ENCODE measurements around the gene KIAA1958. TPM values are rescaled to one million over a fixed set of nuclear protein-coding genes. Genes with fewer than 3 reads are reported as not detected.
"Not testable (repeated sequence)": the region's sequence is repeated elsewhere in the genome, so short reads cannot be mapped to it uniquely, and the experiment has no call there.

KIAA1958 gene
- total RNA-seq, 2 donors from 2014 or later, result 9.0 to 10.6 TPM

DNA sequence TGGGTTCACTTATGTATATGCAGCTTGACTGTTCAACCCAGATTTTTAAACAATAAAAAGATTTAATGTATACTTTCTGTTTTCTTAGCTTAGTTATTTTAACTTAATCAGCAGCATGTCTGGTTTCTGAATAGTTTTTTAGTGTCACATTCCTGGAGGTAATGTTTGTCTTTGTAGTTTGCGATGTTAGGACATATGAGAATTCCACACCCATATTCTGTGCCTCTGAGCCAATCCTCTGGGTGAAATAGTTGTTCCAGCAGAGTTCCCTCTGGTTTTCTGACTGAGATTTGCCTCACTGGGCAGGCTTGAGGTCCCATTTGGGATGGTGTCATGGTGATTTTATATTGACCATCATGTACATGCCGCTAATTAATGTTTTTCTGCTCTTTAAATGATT is 182.7 kb downstream of the KIAA1958 start:
- no peak overlapping the region for H3K27ac ChIP-seq
- intact Hi-C loops (cut with DNase I), result no loop called here
- no peak for TF ChIP-seq CTCF (IDR thresholded peaks at IDR 0.05)

DNA sequence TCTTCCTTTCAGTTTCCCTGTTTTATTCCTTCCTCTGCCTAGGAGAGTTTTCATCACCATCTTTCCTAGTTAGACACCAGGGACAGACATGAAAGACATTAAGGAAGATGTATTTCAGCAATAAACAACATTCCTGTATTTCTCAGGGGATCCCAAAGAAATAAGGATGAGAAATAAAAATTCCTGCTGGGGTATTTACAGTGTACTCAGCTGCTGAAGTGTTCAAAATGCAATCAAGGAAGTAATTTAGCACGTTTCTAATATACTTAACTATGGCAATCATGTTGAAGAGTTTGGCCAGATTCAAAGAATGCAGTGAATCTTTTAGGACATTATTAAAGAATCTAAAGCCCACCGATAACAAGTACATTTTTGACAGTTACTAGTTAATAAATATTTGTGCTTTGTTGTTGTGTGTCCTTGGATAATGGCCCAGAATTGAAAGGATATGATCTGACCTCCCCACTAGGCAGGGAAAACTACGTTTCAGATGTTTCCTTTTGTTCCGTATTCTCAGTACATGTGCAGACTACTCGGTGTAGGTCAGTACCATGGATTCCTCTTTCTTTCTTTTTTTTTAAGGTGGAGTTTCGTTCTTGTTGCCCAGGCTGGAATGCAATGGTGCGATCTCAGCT is 184.5 kb downstream of the KIAA1958 start:
- Histone ChIP-seq H3K4me3 (no peak overlapping the region), H3K36me3 (no peaks in the 10 kb centered on the region), H3K4me1 (no peaks in the 10 kb centered on the region), H3K27me3 (no peaks in the 10 kb centered on the region), H3K9me3 (no peaks in the 10 kb centered on the region), H3K9ac (ENCODE audit: low read depth in 2 of 2, low read length in 2 of 2) (no peak overlapping the region), H3K27ac (no peak overlapping the region)
- intact Hi-C loops (cut with DNase I), result no loop called here
- no peak for TF ChIP-seq CTCF (IDR thresholded peaks at IDR 0.05)
- DNase-seq, result no peak

More for the DNA sequence above, 182.7 kb downstream of the KIAA1958 start:
- H3K36me3 ChIP-seq, result no peaks in the 10 kb centered on the region
- DNase-seq, result no peak
- no peaks in the 10 kb centered on the region for H3K9me3 ChIP-seq
- H3K4me1 ChIP-seq, result no peaks in the 10 kb centered on the region
- no peak overlapping the region for H3K9ac ChIP-seq (ENCODE audit: low read depth in 2 of 2, low read length in 2 of 2)
- H3K27me3 ChIP-seq, result no peaks in the 10 kb centered on the region
- H3K4me3 ChIP-seq, result no peak overlapping the region

DNA sequence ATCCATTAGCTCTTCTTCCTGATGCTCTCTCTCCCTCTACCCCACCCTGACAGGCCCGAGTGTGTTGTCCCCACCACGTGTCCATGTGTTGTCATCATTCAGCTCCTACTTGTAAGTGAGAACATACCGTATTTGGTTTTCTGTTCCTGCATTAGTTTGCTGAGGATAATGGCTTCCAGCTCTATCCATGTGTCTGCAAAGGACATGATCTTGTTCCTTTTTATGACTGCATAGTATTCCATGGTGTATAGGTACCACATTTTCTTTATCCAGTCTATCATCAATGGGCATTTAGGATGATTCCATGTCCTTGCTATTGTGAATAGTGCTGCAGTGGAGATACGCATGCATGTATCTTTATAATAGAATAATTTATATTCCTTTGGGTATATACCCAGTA is 186.6 kb downstream of the KIAA1958 start:
- intact Hi-C loops (cut with DNase I); H3K27me3 ChIP-seq; H3K9me3 ChIP-seq; DNase-seq; H3K36me3 ChIP-seq; H3K4me3 ChIP-seq; H3K27ac ChIP-seq; H3K4me1 ChIP-seq; H3K9ac ChIP-seq (ENCODE audit: low read depth in 2 of 2, low read length in 2 of 2): not testable (repeated sequence)

DNA sequence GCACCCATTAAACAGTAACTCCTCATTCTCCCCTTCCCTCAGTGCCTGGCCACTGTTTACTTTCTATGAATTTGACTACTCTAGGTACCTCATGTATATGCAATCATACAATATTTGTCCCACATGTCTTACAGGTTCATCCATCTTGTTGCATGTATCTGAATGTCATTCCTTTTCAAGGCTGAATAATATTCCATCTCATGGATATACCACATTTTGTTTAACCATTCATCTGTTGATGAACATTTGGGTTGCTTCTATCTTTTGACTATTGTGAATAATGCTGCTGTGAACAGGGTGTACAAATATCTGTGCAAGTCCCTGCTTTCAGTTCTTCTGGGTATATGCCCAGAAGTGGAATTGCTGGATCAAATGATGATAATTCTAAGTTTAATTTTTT is 190.4 kb downstream of the KIAA1958 start:
- no peak overlapping the region for H3K9ac ChIP-seq (ENCODE audit: low read depth in 2 of 2, low read length in 2 of 2)
- intact Hi-C loops (cut with DNase I), result no loop called here
- TF ChIP-seq CTCF (IDR thresholded peaks at IDR 0.05), result no peak
- no peaks in the 10 kb centered on the region for H3K27me3 ChIP-seq
- no peaks in the 10 kb centered on the region for H3K9me3 ChIP-seq
- no peaks in the 10 kb centered on the region for H3K4me1 ChIP-seq
- H3K4me3 ChIP-seq, result no peak overlapping the region
- no peak overlapping the region for H3K27ac ChIP-seq
- H3K36me3 ChIP-seq, result no peaks in the 10 kb centered on the region
- no peak for DNase-seq

- Histone ChIP-seq H3K4me3 (no peak overlapping the region), H3K4me1 (no peaks in the 10 kb centered on the region), H3K9ac (ENCODE audit: low read depth in 2 of 2, low read length in 2 of 2) (no peak overlapping the region), H3K27me3 (no peaks in the 10 kb centered on the region), H3K36me3 (no peaks in the 10 kb centered on the region), H3K9me3 (no peaks in the 10 kb centered on the region), H3K27ac (no peak overlapping the region)
- no peak for DNase-seq
- TF ChIP-seq CTCF (IDR thresholded peaks at IDR 0.05), result no peak
- intact Hi-C loops (cut with DNase I), result no loop called here
Measured at GRCh38 chr9:112680731-112681402, 194.2 kb downstream of the KIAA1958 start.

DNA sequence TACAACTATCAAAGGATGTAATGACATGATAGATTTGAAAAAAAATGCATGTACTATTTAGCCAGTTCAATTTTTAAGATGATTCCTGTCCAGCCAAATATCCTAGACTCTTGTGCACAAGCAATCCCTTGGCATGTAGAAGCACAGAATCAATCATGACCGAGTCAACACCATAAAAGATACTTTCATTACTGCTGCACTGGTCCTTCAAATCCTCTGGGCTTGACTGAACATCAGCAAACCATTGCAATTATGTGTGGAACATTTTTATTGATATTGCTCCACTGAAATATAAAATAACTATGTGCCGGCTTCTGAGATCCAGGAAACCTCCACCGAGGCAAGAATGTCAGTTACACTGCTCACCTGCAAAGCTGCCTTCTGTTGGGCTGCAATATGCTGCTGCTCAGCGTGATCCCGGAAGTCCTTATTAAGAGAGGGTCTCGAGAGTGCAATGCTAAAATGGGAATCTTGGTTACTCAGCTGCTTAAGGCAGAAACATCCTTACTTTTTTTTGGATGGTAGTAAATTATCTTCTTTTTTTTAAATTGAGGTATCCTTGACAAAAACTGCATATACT is 202.6 kb downstream of the KIAA1958 start:
- H3K4me1 ChIP-seq, result no peaks in the 10 kb centered on the region
- no peak overlapping the region for H3K4me3 ChIP-seq
- TF ChIP-seq CTCF (IDR thresholded peaks at IDR 0.05), result no peak
- no peak for DNase-seq
- no peaks in the 10 kb centered on the region for H3K36me3 ChIP-seq
- no peak overlapping the region for H3K27ac ChIP-seq
- H3K9ac ChIP-seq (ENCODE audit: low read depth in 2 of 2, low read length in 2 of 2), result no peak overlapping the region
- H3K9me3 ChIP-seq, result no peaks in the 10 kb centered on the region
- intact Hi-C loops (cut with DNase I), result no loop called here
- no peaks in the 10 kb centered on the region for H3K27me3 ChIP-seq
